GM13976 (cell line): Measurements from ENCODE around the gene RASA1.
A peak's percentile ranks its signal among the peaks of the same experiment; 100 is the strongest.

Experiments
- DNase-seq: peaks from one replicate; pipeline ENCODE4 v3.0.0; 2012; ENCODE audit warnings: low spot score
- CTCF ChIP-seq: IDR thresholded peaks from 2 replicates; pipeline ENCODE4 v1.5.1; 2012; ENCODE audit warnings: borderline replicate concordance, mild to moderate bottlenecking; ENCODE audit not compliant: insufficient read depth; ENCODE audit errors: extremely low read depth, missing control alignments, control extremely low read depth
- in situ Hi-C: fragments of 300-500 bp; cut with MboI; formaldehyde crosslinking; loops from one replicate; pipeline ENCODE4 v1.12.0; 2022; ENCODE audit warnings: low sequenced_read_pairs, mixed read lengths, inconsistent platforms; ENCODE audit not compliant: unreplicated experiment

RASA1 gene

GRCh38 chr5:87412630-87413342 is 145.1 kb downstream of the RASA1 start, which contains the start of gene CCNH:
Gene CCNH (minus strand): TSS chr5:87412930. CDS start chr5:87412794, 136 bp downstream.
- no peak for TF ChIP-seq CTCF
- in situ Hi-C loops, result no loop called here
- peak; percentile 91 for DNase-seq

GRCh38 chr5:87413343-87413645 is 145.6 kb downstream of the RASA1 start:
- no peak for DNase-seq
- TF ChIP-seq CTCF, result no peak
- in situ Hi-C loops, result no loop called here

GRCh38 chr5:87418506-87418905 is 150.8 kb downstream of the RASA1 start:
- in situ Hi-C loops, result no loop called here
- DNase-seq, result no peak
- TF ChIP-seq CTCF, result no peak

- TF ChIP-seq CTCF, result no peak
- no peak for DNase-seq
- in situ Hi-C loops, result no loop called here
Observed at GRCh38 chr5:87421307-87421706, 153.6 kb downstream of the RASA1 start.

GRCh38 chr5:87423755-87424154 is 156.1 kb downstream of the RASA1 start:
- no peak for TF ChIP-seq CTCF
- no peak for DNase-seq
- in situ Hi-C loops, result no loop called here

GRCh38 chr5:87430863-87431457 is 163.3 kb downstream of the RASA1 start:
- in situ Hi-C loops, result no loop called here
- no peak for DNase-seq
- no peak for TF ChIP-seq CTCF
